ENCODE results near the gene TRAPPC6A. TPM values are rescaled to one million over a fixed set of nuclear protein-coding genes. Genes with fewer than 3 reads are reported as not detected.

The TRAPPC6A gene
- total and polyA plus RNA-seq, 2 experiments from 2014 or later: 29.4 to 74.7 TPM

- no peaks in the 10 kb centered on the region for H3K9me2 ChIP-seq (ENCODE audit: insufficient read depth)
- H4K20me1 ChIP-seq (replicated peaks; ENCODE audit: insufficient read depth): peaks cover 40% of the 10 kb centered on the region
- H3K4me1 ChIP-seq (ENCODE audit: insufficient read depth): no peaks in the 10 kb centered on the region
- Mint-ChIP-seq H3K4me1 (peaks cover 14% of the 10 kb centered on the region), H3K27ac (no peak overlapping the region), H3K36me3 (ENCODE audit: low read depth) (no peaks in the 10 kb centered on the region; the same call in 2 of the 3 replicates), H3K9me3 (no peaks in the 10 kb centered on the region), H3K27me3 (ENCODE audit: insufficient read depth, low read depth, poor library complexity) (peaks cover 15% of the 10 kb centered on the region), H3K4me3 (no peak overlapping the region)
- H3K27ac ChIP-seq (ENCODE audit: low read depth): no peak overlapping the region
- H3K36me3 ChIP-seq (ENCODE audit: insufficient read depth): no peaks in the 10 kb centered on the region
- no peaks in the 10 kb centered on the region for H3F3A ChIP-seq (replicated peaks; ENCODE audit: low read depth)
- no peak overlapping the region for H2AFZ ChIP-seq
- peaks cover 71% of the 10 kb centered on the region for H3K79me2 ChIP-seq (replicated peaks; ENCODE audit: insufficient read depth)
- H3K27me3 ChIP-seq (ENCODE audit: insufficient read depth): no peaks in the 10 kb centered on the region
- ATAC-seq (no peak), DNase-seq (ENCODE audit: low spot score) (no peak)
- no peak overlapping the region for H3K4me3 ChIP-seq
- no peak overlapping the region for H3K4me2 ChIP-seq
- TF ChIP-seq ZNF114 (CRISPR knock-in tag; IDR thresholded peaks at IDR 0.05): no peak
- TF ChIP-seq EZH2phosphoT487 (IDR thresholded peaks at IDR 0.05; ENCODE audit: unreplicated experiment): no peak
- no peak for TF ChIP-seq ZNF462 (CRISPR knock-in tag; IDR thresholded peaks at IDR 0.05)
- no peak for TF ChIP-seq NANOG (IDR thresholded peaks at IDR 0.05; ENCODE audit: borderline replicate concordance)
- no peak for TF ChIP-seq REST (IDR thresholded peaks at IDR 0.05; ENCODE audit: unreplicated experiment)
- TF ChIP-seq POLR2AphosphoS5 (IDR thresholded peaks at IDR 0.05; ENCODE audit: low read depth): no peak
- no peak for TF ChIP-seq ZNF331 (CRISPR knock-in tag; IDR thresholded peaks at IDR 0.05; ENCODE audit: low read depth)
- TF ChIP-seq CREB1 (CRISPR knock-in tag; IDR thresholded peaks at IDR 0.05; ENCODE audit: low read depth): no peak
- no peak for TF ChIP-seq ETS1 (IDR thresholded peaks at IDR 0.05)
- TF ChIP-seq STAT1 (IDR thresholded peaks at IDR 0.05; ENCODE audit: unreplicated experiment): no peak
- TF ChIP-seq CTCF (conservative IDR thresholded peaks at IDR 0.05; ENCODE audit: low read depth in 2 of 2): no peak
- no peak for TF ChIP-seq JUNB (IDR thresholded peaks at IDR 0.05; ENCODE audit: unreplicated experiment)
- no peak for TF ChIP-seq EZH2 (IDR thresholded peaks at IDR 0.05; ENCODE audit: low read depth, unreplicated experiment)
Observed at GRCh38 chr19:45119582-45119981, 58.5 kb downstream of the TRAPPC6A start.
